HG03354 (cell line): ENCODE measurements around the gene SERPINE3.

Experiments
- ATAC-seq: cut with Tn5 transposase; IDR thresholded peaks from one replicate; pipeline ENCODE4 v1.9.1; 2021; ENCODE audit warnings: mild to moderate bottlenecking; ENCODE audit not compliant: unreplicated experiment, poor library complexity, severe bottlenecking

SERPINE3 gene

DNA sequence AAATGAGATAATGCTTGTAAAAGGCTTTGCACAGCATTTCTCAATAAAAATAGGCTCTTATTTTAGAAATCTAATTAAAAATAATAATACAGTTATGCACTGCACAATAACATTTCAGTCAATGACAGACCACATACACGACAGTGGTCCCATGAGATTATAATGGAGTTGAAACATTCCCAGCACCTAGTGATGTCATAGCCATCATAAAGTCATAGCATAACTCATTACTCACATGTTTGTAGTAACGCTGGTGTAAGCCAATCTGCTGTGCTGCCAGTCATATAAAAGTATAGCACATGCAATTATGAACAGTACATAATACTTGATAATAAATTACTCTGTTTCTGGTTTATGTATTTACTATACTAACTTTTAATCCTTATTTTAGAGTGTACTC, 12.7 kb upstream of the SERPINE3 start:
- ATAC-seq: no peak

DNA sequence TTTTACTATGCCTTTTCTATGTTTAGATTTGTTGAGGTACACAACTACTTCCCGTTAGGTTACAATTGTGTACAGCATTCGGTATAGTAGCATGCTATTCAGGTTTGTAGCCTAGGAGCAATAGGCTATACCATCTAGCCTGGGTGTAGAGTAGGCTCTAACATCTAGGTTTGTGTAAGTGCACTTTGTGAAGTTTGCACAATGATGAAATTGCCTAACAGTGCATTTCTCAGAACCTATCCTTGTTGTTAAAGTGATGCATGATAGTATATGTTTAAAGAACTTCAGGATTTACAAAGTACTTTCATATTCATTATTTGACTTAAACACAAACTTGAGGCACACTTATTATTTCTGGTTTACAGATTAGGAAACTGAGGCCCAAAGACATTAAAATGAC, 11.5 kb upstream of the SERPINE3 start:
- no peak for ATAC-seq

GRCh38 chr13:51328488-51328887, 11.0 kb upstream of the SERPINE3 start:
- ATAC-seq: no peak

DNA sequence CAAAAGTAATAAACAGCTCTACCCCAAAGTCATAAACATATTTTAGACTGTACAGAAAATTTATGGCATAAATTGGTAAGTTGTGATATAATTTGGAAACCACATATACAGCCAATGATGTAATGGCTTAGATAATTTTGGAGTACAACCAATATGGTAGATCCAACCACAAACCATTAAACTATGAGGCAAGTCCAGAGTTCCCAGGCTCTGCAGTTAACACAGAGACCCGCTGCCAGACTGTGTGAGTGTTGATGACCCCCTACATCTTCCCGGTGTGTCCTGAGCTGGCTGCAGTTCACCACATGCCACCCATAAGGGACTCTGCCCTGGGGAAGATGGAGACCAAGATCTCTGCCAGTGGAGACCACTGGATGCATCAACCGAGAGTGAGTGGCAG, 9.9 kb upstream of the SERPINE3 start:
- ATAC-seq: no peak

DNA sequence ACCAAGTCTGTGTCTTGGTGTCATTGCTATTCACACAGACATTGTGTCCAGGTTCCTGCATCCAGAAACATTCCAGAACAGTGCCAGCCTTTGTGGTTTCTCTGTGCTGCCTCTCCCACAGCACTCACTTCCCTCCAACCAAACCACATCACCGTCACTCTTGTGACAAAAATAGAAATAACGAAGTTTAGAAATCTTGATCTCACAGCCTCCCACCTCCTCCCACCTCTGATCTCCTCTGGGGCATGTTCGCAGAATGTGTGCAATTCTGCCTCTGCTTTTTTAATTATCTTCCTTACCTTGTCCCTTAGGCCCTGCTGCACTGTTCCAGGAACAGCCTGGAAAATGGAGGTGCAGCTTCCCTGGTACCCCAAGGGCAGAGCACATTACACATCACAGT, 8.7 kb upstream of the SERPINE3 start:
- no peak for ATAC-seq

DNA sequence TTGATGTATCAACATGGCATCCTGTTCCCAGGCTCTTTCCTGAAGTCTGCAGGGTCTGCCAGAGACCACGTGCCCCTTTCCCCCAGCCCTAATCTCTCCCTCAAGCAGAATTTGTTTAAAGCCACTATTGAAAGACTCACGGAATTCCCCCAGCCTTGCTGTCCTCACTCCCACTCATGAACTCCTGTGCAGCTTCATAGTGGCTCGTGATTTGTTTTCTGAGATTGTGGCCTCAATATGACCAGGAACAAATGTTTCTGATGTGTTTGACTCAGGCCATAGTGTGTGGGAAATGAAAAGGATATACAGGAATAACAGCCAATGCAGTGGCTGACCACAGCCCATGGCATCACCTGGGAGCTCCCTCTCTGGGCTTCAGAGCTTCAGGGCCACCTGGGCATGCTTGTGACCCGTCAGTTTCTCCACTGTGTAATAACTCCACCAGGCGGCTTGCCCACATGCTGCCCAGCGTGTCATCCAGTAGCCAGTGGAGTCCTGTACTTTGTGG, 8.1 kb upstream of the SERPINE3 start:
- peak; percentile 54 for ATAC-seq

DNA sequence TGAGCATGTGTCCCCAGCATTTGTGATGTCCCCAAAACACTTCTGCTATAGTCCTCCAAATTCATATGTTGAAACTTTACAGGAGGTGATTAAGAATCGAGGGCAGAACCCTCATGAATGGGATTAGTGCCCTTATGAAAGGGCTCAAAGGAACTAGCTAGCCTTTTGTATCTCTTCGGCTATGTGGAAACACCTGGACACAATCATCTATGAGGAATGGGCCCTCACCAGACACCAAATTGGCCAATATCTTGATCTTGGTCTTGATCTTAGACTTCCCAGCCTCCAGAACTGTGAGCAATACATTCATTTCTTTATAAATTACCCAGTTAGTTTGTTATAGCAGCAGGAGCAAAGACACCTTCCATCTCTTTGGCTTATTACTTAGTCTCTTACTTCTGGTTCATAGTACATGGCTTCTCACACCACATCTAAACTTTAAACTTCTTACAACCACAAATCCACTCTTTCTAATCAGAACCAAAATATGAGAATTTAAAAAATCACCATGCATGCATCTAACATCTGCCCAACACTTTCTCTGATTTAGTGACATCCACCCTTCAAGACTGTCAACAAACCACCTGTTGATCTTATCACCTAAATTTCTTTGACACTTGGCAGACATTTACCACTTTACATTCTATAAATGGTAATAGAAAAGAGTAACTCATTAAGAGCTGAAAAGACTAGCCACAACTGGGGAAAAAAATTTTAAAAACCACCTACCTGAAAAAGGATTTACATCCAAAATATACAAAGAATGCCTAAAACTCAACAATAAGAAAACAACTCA, 6.7 kb upstream of the SERPINE3 start:
- no peak for ATAC-seq

DNA sequence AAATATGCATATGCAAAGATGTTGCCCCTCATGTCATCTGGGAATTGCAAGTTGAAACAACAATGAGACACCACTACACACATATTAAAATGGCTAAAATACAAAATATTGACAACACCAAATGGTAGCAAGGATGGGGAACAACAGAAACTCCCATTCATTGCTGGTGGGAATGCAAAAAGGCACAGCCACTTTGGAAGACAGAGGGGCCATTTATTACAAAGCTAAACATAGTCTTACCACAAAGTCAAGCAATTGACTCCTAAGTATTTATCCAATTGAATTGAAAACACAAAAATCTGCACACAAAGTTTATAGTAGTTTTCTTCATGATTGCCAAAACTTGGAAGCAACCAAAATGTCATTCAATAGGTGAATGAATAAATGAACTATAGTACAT, 6.1 kb upstream of the SERPINE3 start:
- no peak for ATAC-seq

- no peak for ATAC-seq
Measured at GRCh38 chr13:51333826-51334225, 5.7 kb upstream of the SERPINE3 start.

DNA sequence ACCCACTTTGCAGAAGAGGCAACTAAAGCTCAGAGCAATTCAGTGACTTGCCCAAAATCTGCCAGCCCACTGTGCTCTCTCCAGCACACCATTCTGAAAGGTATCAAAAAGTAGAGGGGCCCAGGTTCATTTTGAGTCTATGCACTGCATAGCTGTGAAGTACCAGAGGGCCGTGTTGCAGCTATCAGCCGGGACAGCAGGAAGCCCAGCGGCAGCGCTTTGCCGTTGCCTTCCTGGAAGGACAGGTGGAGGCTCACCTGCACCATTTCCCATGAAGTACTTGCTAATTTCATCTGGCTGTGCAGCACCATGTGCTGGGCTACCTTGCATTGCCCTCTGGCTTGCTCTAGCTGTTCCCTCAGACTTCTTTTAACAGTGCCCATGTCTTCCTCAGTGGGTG, 2.7 kb upstream of the SERPINE3 start:
- no peak for ATAC-seq

DNA sequence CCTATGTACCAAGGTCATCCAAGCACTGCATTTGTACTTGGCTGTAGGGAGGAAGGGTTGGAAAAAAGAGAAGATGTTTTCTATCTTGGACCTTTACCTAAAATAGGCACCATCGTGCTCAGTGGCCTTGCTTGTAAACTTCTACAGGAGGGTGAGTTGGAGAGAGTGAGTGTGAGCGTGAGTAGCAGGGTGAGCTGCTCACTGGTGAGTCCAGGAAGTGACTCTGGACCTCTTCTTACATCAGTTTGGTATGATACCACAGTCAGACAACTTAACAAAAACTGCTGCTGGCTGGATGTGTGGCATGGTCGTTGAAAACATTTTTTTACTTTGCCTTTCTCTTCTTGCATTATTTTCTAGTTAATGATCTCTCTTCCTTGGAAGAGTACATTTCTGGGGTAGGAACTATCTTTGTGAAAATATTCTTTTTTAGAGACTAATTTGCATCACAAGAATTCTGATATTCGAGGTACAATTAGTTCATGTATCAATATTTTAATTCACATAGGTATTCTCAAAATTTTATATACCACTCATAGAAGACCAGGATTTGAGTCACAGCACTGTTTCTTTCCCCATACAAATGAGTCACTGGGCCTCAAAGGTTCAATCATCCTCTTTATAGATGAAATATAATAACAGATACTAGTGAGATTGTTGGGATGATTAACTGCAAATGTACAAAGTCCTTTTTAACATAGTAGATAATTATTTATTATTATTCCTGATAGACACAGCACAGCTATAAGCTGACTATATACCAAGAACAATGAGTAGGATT, 651 bp downstream of the SERPINE3 start:
- ATAC-seq: no peak

DNA sequence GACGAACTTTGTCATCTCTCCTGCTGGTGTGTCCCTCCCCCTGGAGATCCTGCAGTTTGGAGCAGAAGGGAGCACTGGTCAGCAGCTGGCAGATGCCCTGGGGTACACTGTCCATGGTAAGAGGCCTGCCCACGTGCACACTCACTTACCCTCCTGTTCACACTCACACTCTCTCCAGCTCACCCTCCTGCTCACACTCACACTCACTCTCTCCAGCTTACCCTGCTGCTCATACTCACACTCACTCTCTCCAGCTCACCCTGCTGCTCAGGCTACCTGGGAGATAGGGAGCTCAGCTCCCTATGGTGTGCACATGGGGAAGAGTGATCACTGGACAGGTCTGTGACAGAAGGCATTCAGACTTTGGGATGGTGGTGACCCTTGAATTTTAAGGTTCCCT, 1.7 kb downstream of the SERPINE3 start:
- ATAC-seq: no peak

GRCh38 chr13:51341791-51342190, 2.3 kb downstream of the SERPINE3 start:
- ATAC-seq: no peak

DNA sequence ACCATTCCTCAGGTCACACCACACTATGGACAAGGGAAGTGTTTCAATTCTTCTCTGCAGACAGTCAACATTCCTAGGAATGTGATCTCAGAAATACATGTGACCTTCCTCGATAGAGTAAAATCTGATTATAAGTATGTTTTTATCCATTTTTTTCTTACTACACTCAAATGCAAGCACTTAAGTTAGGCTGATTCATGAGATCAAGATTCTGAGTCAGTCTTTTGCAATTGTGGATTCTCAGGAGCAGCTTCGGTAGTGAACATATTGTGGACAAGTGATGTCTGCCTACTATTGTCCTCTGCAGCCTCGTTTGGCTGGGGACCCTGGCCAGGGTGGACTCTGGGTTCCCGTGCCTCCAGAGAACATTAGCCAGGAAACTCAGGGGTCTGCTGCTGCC, 3.2 kb downstream of the SERPINE3 start:
- no peak for ATAC-seq

DNA sequence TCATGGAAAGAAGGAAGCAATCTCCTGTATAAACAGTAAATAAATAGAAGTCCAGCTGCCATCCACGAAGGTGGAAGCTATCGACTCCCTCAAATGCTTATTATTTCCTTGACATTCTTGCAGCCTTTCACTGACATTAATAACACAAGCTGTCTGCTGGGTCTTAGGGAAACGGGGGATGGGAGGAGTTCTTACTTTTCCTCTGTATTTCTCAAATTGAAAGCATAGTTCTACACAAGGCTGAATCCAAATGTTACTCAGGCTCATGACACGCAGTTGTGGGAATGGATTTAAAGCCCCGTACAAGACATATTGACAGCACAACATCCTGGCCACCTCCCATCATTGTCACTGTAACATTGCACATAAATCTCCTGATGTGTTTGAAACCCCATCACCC, 4.0 kb downstream of the SERPINE3 start:
- ATAC-seq: no peak

GRCh38 chr13:51346397-51346796, 6.9 kb downstream of the SERPINE3 start:
- peak; percentile 68 for ATAC-seq

- ATAC-seq: no peak
Measured at GRCh38 chr13:51347099-51347498, 7.6 kb downstream of the SERPINE3 start.

GRCh38 chr13:51348069-51348967, 8.8 kb downstream of the SERPINE3 start:
- ATAC-seq: no peak

- ATAC-seq: no peak
Measured at GRCh38 chr13:51349016-51349415, 9.5 kb downstream of the SERPINE3 start.

GRCh38 chr13:51355217-51355616, 15.7 kb downstream of the SERPINE3 start:
- ATAC-seq: no peak
